Astrocyte (in vitro differentiated cells and primary cell): ENCODE data around the gene RIPOR3. TPM values are rescaled to one million over a fixed set of nuclear protein-coding genes. Genes with fewer than 3 reads are reported as not detected.

Experiments used
- DNase-seq: peaks from one replicate; pipeline ENCODE4 v3.0.0-alpha.2; 2010; ENCODE audit warnings: low read depth
- FAIRE-seq: peaks from 2 replicates; lab custom pipeline; 2011; peaks lifted over from hg19 to GRCh38; lab: Jason Lieb, UNC
- H2AFZ ChIP-seq: 2 replicates; pipeline ENCODE4 v1.6.0; 2012; ENCODE audit warnings: low read depth, low read length, inconsistent platforms
- H3K27ac ChIP-seq: 2 replicates; pipeline ENCODE4 v1.5.1; 2011; ENCODE audit warnings: low read depth, low read length, inconsistent platforms
- H3K27me3 ChIP-seq: 2 replicates; pipeline ENCODE4 v1.6.0; 2011; ENCODE audit warnings: low read length, inconsistent platforms; ENCODE audit not compliant: insufficient read depth
- H3K36me3 ChIP-seq: 2 replicates; pipeline ENCODE4 v1.5.1; 2011; ENCODE audit warnings: low read length, inconsistent platforms; ENCODE audit not compliant: insufficient read depth
- H3K4me1 ChIP-seq: 2 replicates; pipeline ENCODE4 v1.5.1; 2011; ENCODE audit warnings: low read length, inconsistent platforms; ENCODE audit not compliant: insufficient read depth
- H3K4me2 ChIP-seq: 2 replicates; pipeline ENCODE4 v1.6.0; 2012; ENCODE audit warnings: low read length, inconsistent platforms
- H3K4me3 ChIP-seq: 2 replicates; pipeline ENCODE4 v1.5.1; 2011; ENCODE audit warnings: low read depth, mild to moderate bottlenecking, low read length, inconsistent platforms; ENCODE audit not compliant: insufficient read depth
- H3K79me2 ChIP-seq: 2 replicates; pipeline ENCODE4 v1.6.0; 2012; ENCODE audit warnings: mild to moderate bottlenecking, low read length, inconsistent platforms; ENCODE audit not compliant: insufficient read depth
- H3K9ac ChIP-seq: 2 replicates; pipeline ENCODE4 v1.6.0; 2012; ENCODE audit warnings: mild to moderate bottlenecking, low read length, inconsistent platforms
- H3K9me3 ChIP-seq: 2 replicates; pipeline ENCODE4 v1.5.1; 2012; ENCODE audit warnings: low read depth, mild to moderate bottlenecking, low read length, inconsistent platforms; ENCODE audit not compliant: insufficient read depth
- H4K20me1 ChIP-seq: 2 replicates; pipeline ENCODE4 v1.6.0; 2012; ENCODE audit warnings: low read length, inconsistent platforms; ENCODE audit not compliant: insufficient read depth
- H3K27ac Mint-ChIP-seq: one replicate; pipeline ENCODE4 v1.8.0; 2021; ENCODE audit warnings: mild to moderate bottlenecking, mixed read lengths; ENCODE audit not compliant: unreplicated experiment
- H3K27me3 Mint-ChIP-seq: one replicate; pipeline ENCODE4 v1.8.0; 2021; ENCODE audit warnings: low read depth, mixed read lengths; ENCODE audit not compliant: unreplicated experiment
- H3K36me3 Mint-ChIP-seq: one replicate; pipeline ENCODE4 v1.8.0; 2021; ENCODE audit warnings: low read depth, mixed read lengths; ENCODE audit not compliant: unreplicated experiment
- H3K4me1 Mint-ChIP-seq: one replicate; pipeline ENCODE4 v1.8.0; 2021; ENCODE audit warnings: low read depth, mixed read lengths; ENCODE audit not compliant: unreplicated experiment
- H3K4me3 Mint-ChIP-seq: one replicate; pipeline ENCODE4 v1.8.0; 2021; ENCODE audit warnings: mild to moderate bottlenecking, moderate library complexity, mixed read lengths; ENCODE audit not compliant: unreplicated experiment
- H3K9me3 Mint-ChIP-seq: one replicate; pipeline ENCODE4 v1.8.0; 2021; ENCODE audit warnings: mild to moderate bottlenecking, mixed read lengths; ENCODE audit not compliant: unreplicated experiment
- EZH2 ChIP-seq: IDR thresholded peaks from 2 replicates; pipeline ENCODE4 v1.6.1; 2012; ENCODE audit warnings: mild to moderate bottlenecking, low read length, inconsistent platforms; ENCODE audit not compliant: insufficient read depth
- total RNA-seq: library from RNA; stranded (reverse); gene quantifications from 2 replicates; pipeline ENCODE4 v1.2.1, GENCODE V29; 2021
- TF ChIP-seq, protein P1 (sequence below): IDR thresholded peaks from 2 replicates; pipeline ENCODE4 v1.5.1; 2011; ENCODE audit warnings: low read depth, mild to moderate bottlenecking, inconsistent platforms, low read length, moderate library complexity; ENCODE audit not compliant: insufficient read depth

RIPOR3 gene
- total RNA-seq, 1 donor from 2014 or later = 0.39 TPM

DNA sequence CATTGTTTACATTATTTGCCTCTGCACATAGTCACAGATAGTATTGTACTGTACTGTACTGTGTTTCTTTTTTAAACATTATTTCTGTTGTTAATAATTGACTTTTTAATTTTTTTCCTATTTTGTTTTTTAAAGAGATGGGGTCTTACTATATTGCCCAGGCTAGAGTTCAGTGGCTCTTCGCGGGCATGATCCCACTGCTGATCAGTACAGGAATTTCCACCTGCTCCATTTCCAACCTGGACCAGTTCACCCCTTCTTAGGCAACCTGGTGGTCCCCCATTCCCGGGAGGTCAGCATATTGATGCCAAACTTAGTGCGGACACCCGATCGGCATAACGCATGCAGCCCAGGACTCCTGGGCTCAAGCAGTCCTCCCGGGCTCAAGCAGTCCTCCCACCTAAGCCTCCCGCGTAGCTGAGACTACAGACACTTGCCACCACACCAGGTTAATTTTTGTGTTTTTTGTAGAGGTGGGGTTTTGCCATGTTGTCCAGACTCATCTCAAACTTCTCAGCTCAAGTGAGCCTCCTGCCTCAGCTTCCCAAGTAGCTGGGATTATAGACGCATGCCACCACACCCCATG, 133.7 kb downstream of the RIPOR3 start:
- Histone ChIP-seq H3K4me1 (peaks cover 30% of the 10 kb centered on the region), H3K9me3 (no peaks in the 10 kb centered on the region), H4K20me1 (peaks cover 5% of the 10 kb centered on the region), H3K4me3 (no peak overlapping the region), H3K79me2 (peaks cover 85% of the 10 kb centered on the region), H2AFZ (no peak overlapping the region), H3K36me3 (peaks cover 8% of the 10 kb centered on the region), H3K27me3 (no peaks in the 10 kb centered on the region), H3K27ac (peak overlapping the region; percentile 68), H3K9ac (no peak overlapping the region), H3K4me2 (peak overlapping the region; percentile 55)
- no peaks in the 10 kb centered on the region for H3K27me3 Mint-ChIP-seq
- DNase-seq (no peak), FAIRE-seq (no peak)
- H3K36me3 Mint-ChIP-seq = peaks cover 12% of the 10 kb centered on the region
- no peak for TF ChIP-seq EZH2
- TF ChIP-seq, protein P1, sequence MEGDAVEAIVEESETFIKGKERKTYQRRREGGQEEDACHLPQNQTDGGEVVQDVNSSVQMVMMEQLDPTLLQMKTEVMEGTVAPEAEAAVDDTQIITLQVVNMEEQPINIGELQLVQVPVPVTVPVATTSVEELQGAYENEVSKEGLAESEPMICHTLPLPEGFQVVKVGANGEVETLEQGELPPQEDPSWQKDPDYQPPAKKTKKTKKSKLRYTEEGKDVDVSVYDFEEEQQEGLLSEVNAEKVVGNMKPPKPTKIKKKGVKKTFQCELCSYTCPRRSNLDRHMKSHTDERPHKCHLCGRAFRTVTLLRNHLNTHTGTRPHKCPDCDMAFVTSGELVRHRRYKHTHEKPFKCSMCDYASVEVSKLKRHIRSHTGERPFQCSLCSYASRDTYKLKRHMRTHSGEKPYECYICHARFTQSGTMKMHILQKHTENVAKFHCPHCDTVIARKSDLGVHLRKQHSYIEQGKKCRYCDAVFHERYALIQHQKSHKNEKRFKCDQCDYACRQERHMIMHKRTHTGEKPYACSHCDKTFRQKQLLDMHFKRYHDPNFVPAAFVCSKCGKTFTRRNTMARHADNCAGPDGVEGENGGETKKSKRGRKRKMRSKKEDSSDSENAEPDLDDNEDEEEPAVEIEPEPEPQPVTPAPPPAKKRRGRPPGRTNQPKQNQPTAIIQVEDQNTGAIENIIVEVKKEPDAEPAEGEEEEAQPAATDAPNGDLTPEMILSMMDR = no peak
- H3K27ac Mint-ChIP-seq = peak overlapping the region; percentile 43
- H3K4me1 Mint-ChIP-seq = peaks cover 41% of the 10 kb centered on the region
- no peaks in the 10 kb centered on the region for H3K9me3 Mint-ChIP-seq
- no peak overlapping the region for H3K4me3 Mint-ChIP-seq

DNA sequence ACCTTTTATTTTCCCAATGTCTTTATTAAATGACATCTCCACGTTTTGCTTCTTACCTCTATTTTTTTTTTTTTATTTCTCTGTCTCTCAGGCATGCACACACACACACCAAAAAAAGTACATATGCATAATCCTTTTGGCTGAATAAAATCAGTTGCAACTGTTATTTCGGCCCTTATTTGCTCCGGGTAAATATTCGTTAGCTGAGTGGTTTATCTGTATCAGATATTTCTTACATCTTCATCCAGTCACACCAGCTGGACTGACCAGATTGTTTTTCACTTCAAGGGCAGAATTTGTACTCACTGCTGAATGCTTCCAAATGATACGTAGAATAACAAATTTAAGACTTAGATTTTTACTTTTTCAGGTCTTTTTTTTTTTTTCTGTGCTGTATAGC, 135.7 kb downstream of the RIPOR3 start:
- peaks cover 14% of the 10 kb centered on the region for H3K4me1 ChIP-seq
- Mint-ChIP-seq H3K27me3 (no peaks in the 10 kb centered on the region), H3K9me3 (no peaks in the 10 kb centered on the region), H3K4me3 (no peak overlapping the region), H3K27ac (no peak overlapping the region), H3K36me3 (peaks cover 6% of the 10 kb centered on the region), H3K4me1 (peaks cover 35% of the 10 kb centered on the region)
- H3K9me3 ChIP-seq = no peaks in the 10 kb centered on the region
- DNase-seq (no peak), FAIRE-seq (no peak)
- no peak overlapping the region for H3K9ac ChIP-seq
- no peak overlapping the region for H3K27ac ChIP-seq
- H3K4me3 ChIP-seq = no peak overlapping the region
- peaks cover 94% of the 10 kb centered on the region for H3K79me2 ChIP-seq
- no peak for TF ChIP-seq EZH2
- TF ChIP-seq, protein P1 = no peak
- peaks cover 15% of the 10 kb centered on the region for H4K20me1 ChIP-seq
- H3K36me3 ChIP-seq = no peaks in the 10 kb centered on the region
- H3K27me3 ChIP-seq = no peaks in the 10 kb centered on the region
- no peak overlapping the region for H2AFZ ChIP-seq
- H3K4me2 ChIP-seq = no peak overlapping the region
